ENCODE results near the gene ERICH4. TPM values are rescaled to one million over a fixed set of nuclear protein-coding genes. Genes with fewer than 3 reads are reported as not detected.

Gene ERICH4
- total RNA-seq, 1 experiment from 2014 or later: not detected

GRCh38 chr19:41425174-41426115 is 17.5 kb upstream of the ERICH4 start:
- Histone ChIP-seq H3K27me3 (ENCODE audit: insufficient read depth, low read length) (no peaks in the 10 kb centered on the region), H4K20me1 (ENCODE audit: insufficient read depth) (no peaks in the 10 kb centered on the region), H3K79me2 (ENCODE audit: insufficient read depth, low read length) (no peaks in the 10 kb centered on the region), H3K4me1 (ENCODE audit: control insufficient read depth in 1 of 2, insufficient read depth in 2 of 2, low read length in 2 of 2) (peaks cover 0 to 5% of the 10 kb centered on the region in 2 experiments; a peak in 2 of 4 replicates), H3K4me2 (ENCODE audit: low read length) (no peak overlapping the region), H3K36me3 (ENCODE audit: control insufficient read depth in 1 of 2, insufficient read depth in 2 of 2, low read length in 2 of 2) (no peaks in the 10 kb centered on the region; a peak in 1 of 4 replicates), H3K9ac (ENCODE audit: low read length) (no peak overlapping the region), H3K4me3 (replicated peaks in 1 of 2; ENCODE audit: low read depth in 1 of 2, low read length in 2 of 2) (no peak overlapping the region), H3K9me3 (ENCODE audit: control insufficient read depth in 1 of 2, insufficient read depth in 1 of 2, low read depth in 1 of 2, low read length in 2 of 2) (no peaks in the 10 kb centered on the region), H2AFZ (ENCODE audit: low read depth, low read length, poor library complexity, severe bottlenecking) (no peak overlapping the region), H3K9me2 (ENCODE audit: insufficient read depth) (no peaks in the 10 kb centered on the region), H3K27ac (ENCODE audit: low read depth, low read length) (no peak overlapping the region)
- no peak for DNase-seq (ENCODE audit: low read depth, low spot score)
- ChIA-PET CTCF (no interaction called here), POLR2A (no interaction called here), RAD21 (ENCODE audit: low non-redundant PET in 1 of 2, low total read pairs in 2 of 2, uncharacterized antibody in 2 of 2, unreplicated experiment in 2 of 2) (no interaction called here)
- no TSS peak for BruUV-seq (replicated peaks)
- no peak for ATAC-seq
- intact Hi-C loops (cut with micrococcal nuclease): no loop called here
- TF ChIP-seq, protein P1, sequence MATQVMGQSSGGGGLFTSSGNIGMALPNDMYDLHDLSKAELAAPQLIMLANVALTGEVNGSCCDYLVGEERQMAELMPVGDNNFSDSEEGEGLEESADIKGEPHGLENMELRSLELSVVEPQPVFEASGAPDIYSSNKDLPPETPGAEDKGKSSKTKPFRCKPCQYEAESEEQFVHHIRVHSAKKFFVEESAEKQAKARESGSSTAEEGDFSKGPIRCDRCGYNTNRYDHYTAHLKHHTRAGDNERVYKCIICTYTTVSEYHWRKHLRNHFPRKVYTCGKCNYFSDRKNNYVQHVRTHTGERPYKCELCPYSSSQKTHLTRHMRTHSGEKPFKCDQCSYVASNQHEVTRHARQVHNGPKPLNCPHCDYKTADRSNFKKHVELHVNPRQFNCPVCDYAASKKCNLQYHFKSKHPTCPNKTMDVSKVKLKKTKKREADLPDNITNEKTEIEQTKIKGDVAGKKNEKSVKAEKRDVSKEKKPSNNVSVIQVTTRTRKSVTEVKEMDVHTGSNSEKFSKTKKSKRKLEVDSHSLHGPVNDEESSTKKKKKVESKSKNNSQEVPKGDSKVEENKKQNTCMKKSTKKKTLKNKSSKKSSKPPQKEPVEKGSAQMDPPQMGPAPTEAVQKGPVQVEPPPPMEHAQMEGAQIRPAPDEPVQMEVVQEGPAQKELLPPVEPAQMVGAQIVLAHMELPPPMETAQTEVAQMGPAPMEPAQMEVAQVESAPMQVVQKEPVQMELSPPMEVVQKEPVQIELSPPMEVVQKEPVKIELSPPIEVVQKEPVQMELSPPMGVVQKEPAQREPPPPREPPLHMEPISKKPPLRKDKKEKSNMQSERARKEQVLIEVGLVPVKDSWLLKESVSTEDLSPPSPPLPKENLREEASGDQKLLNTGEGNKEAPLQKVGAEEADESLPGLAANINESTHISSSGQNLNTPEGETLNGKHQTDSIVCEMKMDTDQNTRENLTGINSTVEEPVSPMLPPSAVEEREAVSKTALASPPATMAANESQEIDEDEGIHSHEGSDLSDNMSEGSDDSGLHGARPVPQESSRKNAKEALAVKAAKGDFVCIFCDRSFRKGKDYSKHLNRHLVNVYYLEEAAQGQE (IDR thresholded peaks at IDR 0.05; ENCODE audit: low read depth): no peak
- TF ChIP-seq EZH2phosphoT487 (IDR thresholded peaks at IDR 0.05; ENCODE audit: borderline replicate concordance) (no peak), ELF1 (IDR thresholded peaks at IDR 0.05; ENCODE audit: borderline replicate concordance, low read depth) (no peak), POLR2AphosphoS5 (IDR thresholded peaks at IDR 0.05; ENCODE audit: low read depth, low read length) (no peak), SRF (IDR thresholded peaks at IDR 0.05; ENCODE audit: low read depth) (no peak), EZH2 (IDR thresholded peaks at IDR 0.05) (no peak), ZBTB33 (IDR thresholded peaks at IDR 0.05; ENCODE audit: extremely low read depth, insufficient replicate concordance, low read length) (no peak), CBX3 (IDR thresholded peaks at IDR 0.05; ENCODE audit: low read depth) (no peak)
- TF ChIP-seq, protein P2, sequence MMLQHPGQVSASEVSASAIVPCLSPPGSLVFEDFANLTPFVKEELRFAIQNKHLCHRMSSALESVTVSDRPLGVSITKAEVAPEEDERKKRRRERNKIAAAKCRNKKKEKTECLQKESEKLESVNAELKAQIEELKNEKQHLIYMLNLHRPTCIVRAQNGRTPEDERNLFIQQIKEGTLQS (IDR thresholded peaks at IDR 0.05): no peak
- TF ChIP-seq, protein P3, sequence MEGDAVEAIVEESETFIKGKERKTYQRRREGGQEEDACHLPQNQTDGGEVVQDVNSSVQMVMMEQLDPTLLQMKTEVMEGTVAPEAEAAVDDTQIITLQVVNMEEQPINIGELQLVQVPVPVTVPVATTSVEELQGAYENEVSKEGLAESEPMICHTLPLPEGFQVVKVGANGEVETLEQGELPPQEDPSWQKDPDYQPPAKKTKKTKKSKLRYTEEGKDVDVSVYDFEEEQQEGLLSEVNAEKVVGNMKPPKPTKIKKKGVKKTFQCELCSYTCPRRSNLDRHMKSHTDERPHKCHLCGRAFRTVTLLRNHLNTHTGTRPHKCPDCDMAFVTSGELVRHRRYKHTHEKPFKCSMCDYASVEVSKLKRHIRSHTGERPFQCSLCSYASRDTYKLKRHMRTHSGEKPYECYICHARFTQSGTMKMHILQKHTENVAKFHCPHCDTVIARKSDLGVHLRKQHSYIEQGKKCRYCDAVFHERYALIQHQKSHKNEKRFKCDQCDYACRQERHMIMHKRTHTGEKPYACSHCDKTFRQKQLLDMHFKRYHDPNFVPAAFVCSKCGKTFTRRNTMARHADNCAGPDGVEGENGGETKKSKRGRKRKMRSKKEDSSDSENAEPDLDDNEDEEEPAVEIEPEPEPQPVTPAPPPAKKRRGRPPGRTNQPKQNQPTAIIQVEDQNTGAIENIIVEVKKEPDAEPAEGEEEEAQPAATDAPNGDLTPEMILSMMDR (IDR thresholded peaks at IDR 0.05 in 2 of 3, conservative IDR thresholded peaks at IDR 0.05 in 1 of 3; ENCODE audit: borderline replicate concordance in 1 of 3, insufficient read depth in 1 of 3, low read depth in 2 of 3, low read length in 2 of 3): no peak

Data from HCT116 (cell line).